HepG2 (cell line): ENCODE measurements around the gene TMC8. TPM values are rescaled to one million over a fixed set of nuclear protein-coding genes. Genes with fewer than 3 reads are reported as not detected.
A peak's percentile ranks its signal among the peaks of the same experiment; 100 is the strongest.

ENCODE experiments used
- BORCS8-MEF2B ChIP-seq: sonication (generic); formaldehyde crosslinking; IDR thresholded peaks from 2 replicates; pipeline ENCODE4 v1.8.0; 2022; ENCODE audit warnings: mild to moderate bottlenecking, missing genetic modification reagents
- ELF3 ChIP-seq: IDR thresholded peaks from 2 replicates; pipeline ENCODE4 v1.6.1; 2016; ENCODE audit warnings: missing genetic modification reagents, missing compliant biosample characterization
- FOXA3 ChIP-seq: IDR thresholded peaks from 2 replicates; pipeline ENCODE4 v1.6.1; 2016; ENCODE audit warnings: missing genetic modification reagents, missing compliant biosample characterization
- GMEB2 ChIP-seq: IDR thresholded peaks from 2 replicates; pipeline ENCODE4 v1.6.1; 2016; ENCODE audit warnings: missing biosample characterization, missing genetic modification reagents, low read depth
- HOXA3 ChIP-seq: sonication (generic); formaldehyde crosslinking; IDR thresholded peaks from 2 replicates; pipeline ENCODE4 v1.5.0; 2020; ENCODE audit warnings: missing genetic modification reagents
- LCORL ChIP-seq, 2 experiments: fragments of 450-650 bp in 1 of 2; sonication (generic) in 1 of 2; formaldehyde crosslinking in 1 of 2; IDR thresholded peaks; 2 replicates each; pipeline versions ENCODE4 v1.5.0 to v1.6.1; 2017 to 2020; ENCODE audit warnings: antibody characterized with exemption in 1 of 2, missing genetic modification reagents in 1 of 2
- MAFG ChIP-seq: sonication (generic); formaldehyde crosslinking; IDR thresholded peaks from 2 replicates; pipeline ENCODE4 v1.5.1; 2020; ENCODE audit warnings: mild to moderate bottlenecking, missing genetic modification reagents
- MYC ChIP-seq: sonication (generic); formaldehyde crosslinking; IDR thresholded peaks from 2 replicates; pipeline ENCODE4 v1.9.0; 2021; ENCODE audit warnings: missing genetic modification reagents, borderline replicate concordance
- PHB2 ChIP-seq: fragments of 450-650 bp; IDR thresholded peaks from 2 replicates; pipeline ENCODE4 v1.6.1; 2018; ENCODE audit not compliant: partially characterized antibody
- RAD21 ChIP-seq: fragments of 450-650 bp; formaldehyde crosslinking; IDR thresholded peaks from 2 replicates; pipeline ENCODE4 v1.5.0; 2020; ENCODE audit warnings: mild to moderate bottlenecking
- SRSF4 ChIP-seq: fragments of 200-400 bp; formaldehyde crosslinking; IDR thresholded peaks from one replicate; pipeline ENCODE4 v1.6.1; 2018; ENCODE audit warnings: mild to moderate bottlenecking, low read depth, low read length, moderate library complexity; ENCODE audit not compliant: poor library complexity, severe bottlenecking
- TRIM22 ChIP-seq: fragments of 450-650 bp; IDR thresholded peaks from 2 replicates; pipeline ENCODE4 v1.6.1; 2017
- ZFX ChIP-seq: sonication (generic); formaldehyde crosslinking; IDR thresholded peaks from 2 replicates; pipeline ENCODE4 v1.4.0; 2020; ENCODE audit warnings: mild to moderate bottlenecking, low read depth, missing genetic modification reagents, moderate library complexity
- ZNF17 ChIP-seq: sonication (generic); formaldehyde crosslinking; IDR thresholded peaks from 2 replicates; pipeline ENCODE4 v1.5.0; 2020; ENCODE audit warnings: mild to moderate bottlenecking, missing genetic modification reagents
- ZNF331 ChIP-seq: sonication (generic); formaldehyde crosslinking; IDR thresholded peaks from 2 replicates; pipeline ENCODE4 v1.4.0; 2020; ENCODE audit warnings: missing genetic modification reagents
- ZNF768 ChIP-seq: sonication (generic); formaldehyde crosslinking; IDR thresholded peaks from 2 replicates; pipeline ENCODE4 v1.4.0; 2020; ENCODE audit warnings: missing genetic modification reagents
- polyA plus RNA-seq, 8 experiments: library from polyadenylated mRNA; depleted of rRNA in 3 of 8; stranded (reverse) in 7 of 8; unstranded in 1 of 8; fragments of >200 nt; fragmentation: Illumina TruSeq in 4 of 8; extraction: Trizol in 4 of 8; gene quantifications; 2 replicates each; pipeline versions ENCODE4 v1.2.1 to v1.2.3, GENCODE V29; 2011 to 2016; ENCODE audit warnings: low read depth in 4 of 8, missing spikeins in 1 of 8, mixed read lengths in 1 of 8; ENCODE audit not compliant: insufficient read depth in 1 of 8
- total RNA-seq, 5 experiments: library from RNA; depleted of rRNA; stranded (reverse); fragments of >200 nt; fragmentation: Illumina TruSeq; extraction: Trizol; gene quantifications; 2 replicates each; pipeline ENCODE4 v1.2.3, GENCODE V29; 2016; ENCODE audit warnings: low read depth in 1 of 5
- TF ChIP-seq, protein P1 (sequence below): sonication (generic); formaldehyde crosslinking; IDR thresholded peaks from 2 replicates; pipeline ENCODE4 v1.4.0; 2020; ENCODE audit warnings: low read depth, mild to moderate bottlenecking, missing genetic modification reagents
- TF ChIP-seq, protein P2 (sequence below): sonication (generic); formaldehyde crosslinking; IDR thresholded peaks from 2 replicates; pipeline ENCODE4 v1.4.0; 2020; ENCODE audit warnings: missing genetic modification reagents, borderline replicate concordance
- TF ChIP-seq, protein P3 (sequence below): sonication (generic); formaldehyde crosslinking; IDR thresholded peaks from 2 replicates; pipeline ENCODE4 v1.4.0; 2020; ENCODE audit warnings: mild to moderate bottlenecking, missing genetic modification reagents

TMC8 gene
- total and polyA plus RNA-seq, 2 of the 13 experiments (the other 11 are each of a cell fraction or from before 2014, with no cell fraction given): 0.53 to 7.8 TPM

DNA sequence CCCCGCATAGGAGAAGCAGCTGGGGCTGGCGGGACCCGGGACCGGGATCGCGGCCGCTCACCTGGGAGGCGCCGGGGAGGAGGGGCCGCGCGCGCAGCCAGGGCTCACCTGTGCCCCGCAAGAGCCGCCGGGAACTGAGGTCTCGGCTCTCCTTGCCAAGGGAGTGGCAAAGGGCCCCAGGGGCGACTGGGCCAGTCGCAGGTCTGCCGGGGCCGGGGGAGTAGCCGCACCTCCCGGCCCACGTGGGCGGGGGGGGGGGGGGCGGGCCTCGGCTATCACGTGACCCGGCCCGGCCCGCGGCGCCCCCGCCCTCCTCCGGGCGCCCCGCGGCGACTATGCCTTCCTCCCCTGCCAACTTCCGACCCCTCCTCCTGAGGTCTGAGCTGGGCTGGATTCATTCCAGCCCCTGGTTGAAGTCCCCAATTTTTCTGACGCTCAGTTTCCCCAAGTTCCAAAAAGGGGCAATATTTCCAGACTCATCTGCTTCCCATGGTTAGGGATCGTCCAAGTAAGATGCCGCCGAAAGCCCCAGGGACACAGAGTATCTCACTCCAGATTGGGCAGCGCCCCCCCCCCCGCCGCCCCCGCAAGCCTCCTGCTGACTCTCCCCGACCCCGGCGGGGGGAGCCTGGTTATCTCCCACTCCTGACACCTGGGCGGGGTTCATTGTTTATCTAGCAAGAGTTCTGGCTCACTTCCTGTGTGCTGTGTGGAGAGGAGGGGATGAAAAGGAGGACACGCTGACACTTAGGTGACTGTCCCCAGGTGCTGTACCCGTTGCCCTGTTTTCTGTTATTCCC lies 1.8 kb upstream of the TMC8 start, which contains the start of gene TMC6 (continued):
- TF ChIP-seq, protein P1, sequence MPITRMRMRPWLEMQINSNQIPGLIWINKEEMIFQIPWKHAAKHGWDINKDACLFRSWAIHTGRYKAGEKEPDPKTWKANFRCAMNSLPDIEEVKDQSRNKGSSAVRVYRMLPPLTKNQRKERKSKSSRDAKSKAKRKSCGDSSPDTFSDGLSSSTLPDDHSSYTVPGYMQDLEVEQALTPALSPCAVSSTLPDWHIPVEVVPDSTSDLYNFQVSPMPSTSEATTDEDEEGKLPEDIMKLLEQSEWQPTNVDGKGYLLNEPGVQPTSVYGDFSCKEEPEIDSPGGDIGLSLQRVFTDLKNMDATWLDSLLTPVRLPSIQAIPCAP (CRISPR knock-in tag): 0 out of 2 replicates have a peak, but pooled peaks have one; percentile 39
- peak; percentile 60 for TF ChIP-seq RAD21 (CRISPR knock-in tag)
- TF ChIP-seq ZFX (CRISPR knock-in tag): peak; percentile 36; the same call in 1 of the 2 replicates
- no peak for TF ChIP-seq ZNF17 (CRISPR knock-in tag)
- TF ChIP-seq BORCS8-MEF2B (CRISPR knock-in tag): no peak
- TF ChIP-seq, protein P2, sequence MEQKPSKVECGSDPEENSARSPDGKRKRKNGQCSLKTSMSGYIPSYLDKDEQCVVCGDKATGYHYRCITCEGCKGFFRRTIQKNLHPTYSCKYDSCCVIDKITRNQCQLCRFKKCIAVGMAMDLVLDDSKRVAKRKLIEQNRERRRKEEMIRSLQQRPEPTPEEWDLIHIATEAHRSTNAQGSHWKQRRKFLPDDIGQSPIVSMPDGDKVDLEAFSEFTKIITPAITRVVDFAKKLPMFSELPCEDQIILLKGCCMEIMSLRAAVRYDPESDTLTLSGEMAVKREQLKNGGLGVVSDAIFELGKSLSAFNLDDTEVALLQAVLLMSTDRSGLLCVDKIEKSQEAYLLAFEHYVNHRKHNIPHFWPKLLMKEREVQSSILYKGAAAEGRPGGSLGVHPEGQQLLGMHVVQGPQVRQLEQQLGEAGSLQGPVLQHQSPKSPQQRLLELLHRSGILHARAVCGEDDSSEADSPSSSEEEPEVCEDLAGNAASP (CRISPR knock-in tag): no peak; the same call in 1 of the 2 replicates
- no peak for TF ChIP-seq GMEB2
- TF ChIP-seq, protein P3, sequence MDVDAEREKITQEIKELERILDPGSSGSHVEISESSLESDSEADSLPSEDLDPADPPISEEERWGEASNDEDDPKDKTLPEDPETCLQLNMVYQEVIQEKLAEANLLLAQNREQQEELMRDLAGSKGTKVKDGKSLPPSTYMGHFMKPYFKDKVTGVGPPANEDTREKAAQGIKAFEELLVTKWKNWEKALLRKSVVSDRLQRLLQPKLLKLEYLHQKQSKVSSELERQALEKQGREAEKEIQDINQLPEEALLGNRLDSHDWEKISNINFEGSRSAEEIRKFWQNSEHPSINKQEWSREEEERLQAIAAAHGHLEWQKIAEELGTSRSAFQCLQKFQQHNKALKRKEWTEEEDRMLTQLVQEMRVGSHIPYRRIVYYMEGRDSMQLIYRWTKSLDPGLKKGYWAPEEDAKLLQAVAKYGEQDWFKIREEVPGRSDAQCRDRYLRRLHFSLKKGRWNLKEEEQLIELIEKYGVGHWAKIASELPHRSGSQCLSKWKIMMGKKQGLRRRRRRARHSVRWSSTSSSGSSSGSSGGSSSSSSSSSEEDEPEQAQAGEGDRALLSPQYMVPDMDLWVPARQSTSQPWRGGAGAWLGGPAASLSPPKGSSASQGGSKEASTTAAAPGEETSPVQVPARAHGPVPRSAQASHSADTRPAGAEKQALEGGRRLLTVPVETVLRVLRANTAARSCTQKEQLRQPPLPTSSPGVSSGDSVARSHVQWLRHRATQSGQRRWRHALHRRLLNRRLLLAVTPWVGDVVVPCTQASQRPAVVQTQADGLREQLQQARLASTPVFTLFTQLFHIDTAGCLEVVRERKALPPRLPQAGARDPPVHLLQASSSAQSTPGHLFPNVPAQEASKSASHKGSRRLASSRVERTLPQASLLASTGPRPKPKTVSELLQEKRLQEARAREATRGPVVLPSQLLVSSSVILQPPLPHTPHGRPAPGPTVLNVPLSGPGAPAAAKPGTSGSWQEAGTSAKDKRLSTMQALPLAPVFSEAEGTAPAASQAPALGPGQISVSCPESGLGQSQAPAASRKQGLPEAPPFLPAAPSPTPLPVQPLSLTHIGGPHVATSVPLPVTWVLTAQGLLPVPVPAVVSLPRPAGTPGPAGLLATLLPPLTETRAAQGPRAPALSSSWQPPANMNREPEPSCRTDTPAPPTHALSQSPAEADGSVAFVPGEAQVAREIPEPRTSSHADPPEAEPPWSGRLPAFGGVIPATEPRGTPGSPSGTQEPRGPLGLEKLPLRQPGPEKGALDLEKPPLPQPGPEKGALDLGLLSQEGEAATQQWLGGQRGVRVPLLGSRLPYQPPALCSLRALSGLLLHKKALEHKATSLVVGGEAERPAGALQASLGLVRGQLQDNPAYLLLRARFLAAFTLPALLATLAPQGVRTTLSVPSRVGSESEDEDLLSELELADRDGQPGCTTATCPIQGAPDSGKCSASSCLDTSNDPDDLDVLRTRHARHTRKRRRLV (CRISPR knock-in tag): no peak
- TF ChIP-seq MYC: peak; percentile 62; the same call in 1 of the 2 replicates
- TF ChIP-seq FOXA3 (CRISPR knock-in tag): peak; percentile 69
- TF ChIP-seq SRSF4: no peak
- TF ChIP-seq ELF3: peak; percentile 60; the same call in 1 of the 2 replicates
- no peak for TF ChIP-seq TRIM22
- no peak for TF ChIP-seq PHB2
- peak; percentile 41; the same call in 1 of the 2 replicates for TF ChIP-seq LCORL (IDR thresholded peaks at IDR 0.05)
- peak; percentile 79 for TF ChIP-seq LCORL (CRISPR knock-in tag; IDR thresholded peaks at IDR 0.05)
- TF ChIP-seq ZNF331 (CRISPR knock-in tag): peak; percentile 43; the same call in 1 of the 2 replicates
- TF ChIP-seq MAFG: no peak
- peak; percentile 40; the same call in 1 of the 2 replicates for TF ChIP-seq ZNF768 (CRISPR knock-in tag)
- peak; percentile 38 for TF ChIP-seq HOXA3 (CRISPR knock-in tag)
